ENCODE measurements around the gene CHST14.

Gene CHST14, protein sequence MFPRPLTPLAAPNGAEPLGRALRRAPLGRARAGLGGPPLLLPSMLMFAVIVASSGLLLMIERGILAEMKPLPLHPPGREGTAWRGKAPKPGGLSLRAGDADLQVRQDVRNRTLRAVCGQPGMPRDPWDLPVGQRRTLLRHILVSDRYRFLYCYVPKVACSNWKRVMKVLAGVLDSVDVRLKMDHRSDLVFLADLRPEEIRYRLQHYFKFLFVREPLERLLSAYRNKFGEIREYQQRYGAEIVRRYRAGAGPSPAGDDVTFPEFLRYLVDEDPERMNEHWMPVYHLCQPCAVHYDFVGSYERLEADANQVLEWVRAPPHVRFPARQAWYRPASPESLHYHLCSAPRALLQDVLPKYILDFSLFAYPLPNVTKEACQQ

DNA sequence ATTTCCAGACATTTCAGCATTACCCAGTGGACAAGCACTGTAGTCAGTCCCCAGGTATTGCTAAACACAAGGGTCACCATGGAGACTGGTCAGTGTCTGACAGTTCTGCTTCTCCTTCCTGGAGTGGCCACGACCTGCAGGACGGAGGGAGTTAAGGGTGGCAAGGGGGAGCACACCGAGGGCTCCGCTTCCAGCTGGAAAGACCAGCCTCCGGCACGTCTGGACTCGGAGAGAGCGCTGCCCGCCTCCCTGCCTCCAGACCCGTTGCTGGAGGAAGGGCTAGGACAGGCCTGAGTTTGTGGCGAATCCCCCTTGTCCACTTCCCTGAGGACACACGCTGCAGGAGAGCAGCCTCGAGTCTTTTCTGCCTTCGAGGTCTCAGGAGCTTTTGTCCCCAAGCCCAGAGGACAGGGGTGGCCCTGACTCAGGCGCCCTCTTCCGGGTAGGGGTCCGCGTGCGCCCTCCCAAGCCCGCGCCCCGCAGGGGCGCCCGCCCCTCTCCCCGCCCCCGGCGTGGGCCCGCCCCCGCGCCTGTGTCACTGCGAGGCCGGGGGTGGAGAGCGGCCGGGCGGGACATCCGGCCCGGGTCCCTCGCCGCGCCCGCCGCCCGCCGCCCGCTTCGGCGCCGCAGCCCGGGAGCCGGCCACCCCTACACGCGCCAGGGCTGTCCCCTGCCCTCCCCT lies at the start of gene CHST14:
CHST14 (plus strand) TSS at position 562 of the 682 bp plus-strand sequence. CDS start 230 bp downstream, outside the sequence.
- H3K9ac ChIP-seq (ENCODE audit: low read length): peak within 1 kb of the TSS; percentile 92
- H3K9me3 ChIP-seq (ENCODE audit: control insufficient read depth, low read length): no peaks in the 10 kb centered on the region
- H3K27me3 ChIP-seq (replicated peaks; ENCODE audit: control insufficient read depth, insufficient read depth, low read length): no peaks in the 10 kb centered on the region
- peak; percentile 80 for DNase-seq (ENCODE audit: low read depth)
- H3K36me3 ChIP-seq (ENCODE audit: control insufficient read depth, insufficient read depth, low read length, severe bottlenecking): peaks cover 15% of the 10 kb centered on the region
- peak within 1 kb of the TSS; percentile 85 for H3K4me3 ChIP-seq (ENCODE audit: low read length)
- peaks cover 25% of the 10 kb centered on the region for H3K4me1 ChIP-seq (ENCODE audit: control insufficient read depth, insufficient read depth, low read length)

DNA sequence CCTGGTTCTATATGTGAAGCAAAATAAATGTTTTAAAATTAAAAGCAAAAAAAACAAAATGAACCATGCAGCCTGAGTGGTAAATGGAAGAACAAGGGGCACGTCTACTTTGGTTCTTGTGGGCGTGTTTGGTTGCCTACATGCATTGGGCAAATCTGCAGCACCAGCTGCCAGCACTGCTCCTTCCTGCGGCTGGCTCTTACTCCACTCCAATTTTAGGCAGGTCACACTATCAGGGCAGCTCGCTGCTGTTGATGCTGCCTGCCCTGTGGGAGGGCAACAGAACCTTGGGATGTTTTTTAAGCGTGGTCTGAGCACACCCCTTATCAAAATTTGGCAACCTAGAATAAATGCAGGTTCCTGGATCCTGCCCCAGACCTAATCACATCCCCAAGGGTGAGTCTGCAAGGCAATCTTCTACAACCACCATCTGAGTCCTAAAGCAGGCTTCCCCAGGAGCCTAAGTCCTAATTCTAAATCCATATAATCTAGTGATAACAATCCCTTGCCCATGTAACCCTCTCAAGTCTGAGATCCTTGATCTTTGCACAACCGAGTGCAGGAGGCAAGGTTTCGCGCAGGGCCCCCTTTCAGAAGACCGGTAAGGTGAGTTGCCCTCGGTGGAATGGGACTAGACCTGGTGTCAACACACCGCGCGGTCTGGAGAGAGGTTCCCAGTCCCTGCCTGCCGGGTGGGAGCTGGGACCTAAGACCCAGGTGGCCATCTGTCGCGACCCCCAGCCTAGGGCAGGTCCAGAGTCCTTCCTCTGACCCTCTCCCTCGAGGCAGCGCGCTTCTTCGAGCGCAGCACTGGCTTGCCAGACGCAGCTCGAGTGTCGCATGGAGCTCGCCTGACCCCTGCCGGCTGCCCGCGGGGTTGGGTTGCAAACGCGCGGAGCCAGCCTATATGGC lies 49.3 kb upstream of the CHST14 start:
- Histone ChIP-seq H3K27me3 (replicated peaks; ENCODE audit: control insufficient read depth, insufficient read depth, low read length) (no peaks in the 10 kb centered on the region), H3K36me3 (ENCODE audit: control insufficient read depth, insufficient read depth, low read length, severe bottlenecking) (peaks cover 18% of the 10 kb centered on the region), H3K9me3 (ENCODE audit: control insufficient read depth, low read length) (no peaks in the 10 kb centered on the region), H3K9ac (ENCODE audit: low read length) (peak overlapping the region; percentile 53), H3K4me3 (ENCODE audit: low read length) (peak overlapping the region; percentile 29), H3K4me1 (ENCODE audit: control insufficient read depth, insufficient read depth, low read length) (peaks cover 18% of the 10 kb centered on the region)
- peak; percentile 86 for DNase-seq (ENCODE audit: low read depth)

DNA sequence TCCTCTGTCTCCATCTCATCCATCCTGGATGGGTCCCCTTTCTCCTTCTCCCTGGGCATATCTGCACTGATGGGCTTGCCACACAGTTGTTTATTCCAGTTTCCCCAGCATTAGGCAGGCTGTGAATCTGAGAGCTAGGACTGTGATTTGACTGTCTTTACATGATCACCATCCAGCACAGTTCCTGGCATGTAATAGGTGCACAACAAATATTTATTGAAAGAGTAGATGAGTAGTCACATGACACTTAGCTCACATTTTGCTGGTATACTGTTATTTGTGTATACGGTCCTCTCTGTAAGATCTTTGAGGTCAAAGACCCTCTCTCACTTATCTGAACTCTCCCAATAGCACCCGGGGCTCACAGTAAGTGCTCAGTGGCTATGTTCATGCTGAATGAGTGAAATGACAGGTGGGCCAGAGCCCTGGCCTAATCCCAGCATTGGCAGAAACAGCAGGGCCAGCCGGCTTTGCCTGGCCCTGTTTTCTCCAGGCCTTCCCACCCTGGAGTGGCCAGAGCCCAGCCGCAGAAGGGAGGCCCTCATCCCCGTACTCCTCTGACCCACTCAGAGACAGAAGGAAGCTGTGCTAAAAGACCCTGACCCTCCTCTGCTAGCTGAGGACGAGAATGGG lies 46.2 kb upstream of the CHST14 start:
- Histone ChIP-seq H3K4me3 (ENCODE audit: low read length) (no peak overlapping the region), H3K4me1 (ENCODE audit: control insufficient read depth, insufficient read depth, low read length) (peaks cover 18% of the 10 kb centered on the region), H3K9ac (ENCODE audit: low read length) (no peak overlapping the region), H3K36me3 (ENCODE audit: control insufficient read depth, insufficient read depth, low read length, severe bottlenecking) (no peaks in the 10 kb centered on the region), H3K9me3 (ENCODE audit: control insufficient read depth, low read length) (no peaks in the 10 kb centered on the region), H3K27me3 (replicated peaks; ENCODE audit: control insufficient read depth, insufficient read depth, low read length) (no peaks in the 10 kb centered on the region)
- DNase-seq (ENCODE audit: low read depth): no peak

DNA sequence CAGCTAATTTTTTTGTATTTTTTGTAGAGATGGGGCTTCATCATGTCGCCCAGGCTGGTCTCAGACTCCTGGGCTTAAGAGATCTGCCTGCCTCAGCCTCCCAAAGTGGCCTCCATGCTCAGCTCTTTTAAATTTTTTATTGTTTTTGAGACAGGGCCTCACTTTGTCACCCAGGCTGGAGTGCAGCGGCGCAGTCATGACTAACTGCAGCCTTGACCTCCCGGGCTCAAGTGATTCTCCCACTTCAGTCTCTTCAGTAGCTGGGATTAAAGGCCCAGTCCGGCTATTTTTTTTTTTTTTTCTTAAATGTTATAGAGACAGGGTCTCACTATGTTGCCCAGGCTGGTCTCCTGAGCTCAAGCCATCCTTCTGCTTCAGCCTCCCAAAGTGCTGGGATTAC lies 45.1 kb upstream of the CHST14 start:
- Histone ChIP-seq H3K4me1 (ENCODE audit: control insufficient read depth, insufficient read depth, low read length) (peaks cover 21% of the 10 kb centered on the region), H3K9ac (ENCODE audit: low read length) (no peak overlapping the region), H3K27me3 (replicated peaks; ENCODE audit: control insufficient read depth, insufficient read depth, low read length) (no peaks in the 10 kb centered on the region)

DNA sequence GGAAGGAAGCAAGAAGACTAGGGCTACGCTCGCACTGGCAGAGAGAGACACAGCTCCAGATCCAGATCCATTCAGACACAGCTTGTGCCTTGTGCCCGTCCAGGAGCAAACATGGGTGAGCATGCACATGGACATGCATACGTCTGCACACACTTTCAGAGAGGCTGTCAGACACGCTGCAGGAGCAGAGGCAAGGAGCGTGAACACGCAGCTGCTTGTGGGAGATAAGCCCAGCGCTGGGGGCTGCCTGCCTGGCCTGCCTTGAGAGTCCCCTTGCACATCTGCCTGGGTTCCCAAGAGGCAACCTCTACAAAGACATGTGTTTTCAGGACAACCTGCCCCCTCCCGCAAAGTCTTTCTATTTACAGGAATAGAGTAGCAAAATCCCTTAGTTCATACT lies 43.6 kb upstream of the CHST14 start:
- no peak for DNase-seq (ENCODE audit: low read depth)
- no peak overlapping the region for H3K4me3 ChIP-seq (ENCODE audit: low read length)
- H3K27me3 ChIP-seq (replicated peaks; ENCODE audit: control insufficient read depth, insufficient read depth, low read length): no peaks in the 10 kb centered on the region
- peaks cover 11% of the 10 kb centered on the region for H3K4me1 ChIP-seq (ENCODE audit: control insufficient read depth, insufficient read depth, low read length)
- no peaks in the 10 kb centered on the region for H3K9me3 ChIP-seq (ENCODE audit: control insufficient read depth, low read length)
- no peaks in the 10 kb centered on the region for H3K36me3 ChIP-seq (ENCODE audit: control insufficient read depth, insufficient read depth, low read length, severe bottlenecking)
- no peak overlapping the region for H3K9ac ChIP-seq (ENCODE audit: low read length)

More for the DNA sequence above, 45.1 kb upstream of the CHST14 start:
- no peak for DNase-seq (ENCODE audit: low read depth)
- H3K4me3 ChIP-seq (ENCODE audit: low read length): no peak overlapping the region
- no peaks in the 10 kb centered on the region for H3K36me3 ChIP-seq (ENCODE audit: control insufficient read depth, insufficient read depth, low read length, severe bottlenecking)
- H3K9me3 ChIP-seq (ENCODE audit: control insufficient read depth, low read length): no peaks in the 10 kb centered on the region

DNA sequence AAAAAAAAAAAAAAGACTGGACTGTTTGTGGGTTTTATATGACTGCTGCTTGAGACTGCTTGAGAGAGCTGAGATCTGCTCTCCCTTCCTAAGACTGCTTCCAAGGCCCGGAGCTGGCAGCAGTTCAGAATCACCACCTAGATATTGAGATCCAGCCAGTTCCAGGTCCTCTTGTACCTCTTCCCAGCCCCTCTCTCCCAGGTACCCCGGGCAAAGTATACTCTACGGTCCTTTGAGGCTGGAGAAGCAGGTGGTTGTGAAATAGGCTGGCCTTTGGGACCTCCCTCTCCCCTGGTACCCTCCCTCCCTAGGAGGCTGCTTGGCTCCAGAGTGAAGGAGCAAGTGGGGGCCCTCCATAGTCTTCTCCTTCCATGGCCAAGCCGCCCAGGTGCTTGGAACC lies 42.6 kb upstream of the CHST14 start:
- H3K9me3 ChIP-seq (ENCODE audit: control insufficient read depth, low read length): no peaks in the 10 kb centered on the region
- H3K4me3 ChIP-seq (ENCODE audit: low read length): no peak overlapping the region
- peaks cover 11% of the 10 kb centered on the region for H3K4me1 ChIP-seq (ENCODE audit: control insufficient read depth, insufficient read depth, low read length)
- H3K9ac ChIP-seq (ENCODE audit: low read length): no peak overlapping the region
- no peaks in the 10 kb centered on the region for H3K36me3 ChIP-seq (ENCODE audit: control insufficient read depth, insufficient read depth, low read length, severe bottlenecking)
- DNase-seq (ENCODE audit: low read depth): no peak
- no peaks in the 10 kb centered on the region for H3K27me3 ChIP-seq (replicated peaks; ENCODE audit: control insufficient read depth, insufficient read depth, low read length)

DNA sequence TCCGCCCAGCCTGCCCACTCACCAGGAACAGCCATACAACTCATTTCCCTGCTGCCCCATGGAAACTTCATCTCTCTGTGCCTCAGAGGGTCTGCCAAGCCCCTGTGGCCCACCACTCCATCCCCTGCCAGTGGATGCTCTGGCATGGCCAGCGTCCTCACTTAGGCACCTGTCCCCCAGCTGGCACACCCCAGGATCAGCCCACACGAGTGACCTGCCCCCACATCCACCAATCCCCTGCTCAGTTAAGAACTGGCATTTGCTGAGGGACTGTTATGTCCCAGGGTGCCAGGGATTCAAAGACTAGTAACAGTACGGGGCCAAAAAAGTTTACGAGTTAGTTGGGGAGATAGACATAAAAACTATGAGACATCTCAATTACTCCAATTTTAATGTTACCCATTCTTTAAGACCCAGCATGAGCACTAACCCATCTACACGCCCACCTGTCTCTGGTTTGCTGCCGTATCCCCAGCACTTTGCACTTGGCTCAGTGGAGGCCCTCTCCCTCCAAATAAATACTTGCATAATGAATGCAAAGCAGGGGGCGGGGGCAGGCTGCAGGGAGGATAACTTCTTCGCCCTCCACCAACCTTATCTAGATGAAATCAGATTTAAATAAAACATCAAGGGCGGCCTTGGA lies 41.6 kb upstream of the CHST14 start:
- H3K4me1 ChIP-seq (ENCODE audit: control insufficient read depth, insufficient read depth, low read length): peaks cover 11% of the 10 kb centered on the region
- no peaks in the 10 kb centered on the region for H3K27me3 ChIP-seq (replicated peaks; ENCODE audit: control insufficient read depth, insufficient read depth, low read length)
- no peak overlapping the region for H3K9ac ChIP-seq (ENCODE audit: low read length)
- H3K4me3 ChIP-seq (ENCODE audit: low read length): no peak overlapping the region
- DNase-seq (ENCODE audit: low read depth): no peak
- H3K9me3 ChIP-seq (ENCODE audit: control insufficient read depth, low read length): no peaks in the 10 kb centered on the region
- H3K36me3 ChIP-seq (ENCODE audit: control insufficient read depth, insufficient read depth, low read length, severe bottlenecking): no peaks in the 10 kb centered on the region

DNA sequence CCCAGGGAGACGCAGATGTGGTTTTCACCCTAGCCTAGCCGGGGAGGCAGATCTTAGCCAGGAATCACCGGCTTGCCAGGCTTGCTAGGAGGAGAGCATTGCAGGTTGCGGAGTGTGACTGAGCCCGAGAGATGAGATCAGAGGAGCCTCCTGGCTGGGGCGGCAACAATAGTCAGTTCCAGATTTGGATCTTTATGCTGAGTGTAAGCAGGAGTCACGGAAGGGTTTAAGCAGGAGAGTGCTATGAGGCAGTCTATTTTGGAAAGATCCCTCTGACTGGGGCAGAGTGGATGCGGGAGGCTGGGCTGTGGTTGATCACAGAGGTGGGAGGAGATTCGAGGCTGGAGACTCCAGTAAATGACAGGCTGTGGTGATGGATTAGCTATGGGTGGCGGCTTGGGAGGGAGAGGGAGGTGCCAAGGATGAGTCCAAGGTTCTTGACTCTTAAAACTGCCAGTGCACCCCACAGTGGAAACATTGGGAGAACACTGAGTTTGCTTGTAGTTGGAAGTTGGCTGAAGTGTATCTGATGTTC lies 40.4 kb upstream of the CHST14 start:
- H3K27me3 ChIP-seq (replicated peaks; ENCODE audit: control insufficient read depth, insufficient read depth, low read length): no peaks in the 10 kb centered on the region
- peak overlapping the region; percentile 24 for H3K4me3 ChIP-seq (ENCODE audit: low read length)
- H3K9me3 ChIP-seq (ENCODE audit: control insufficient read depth, low read length): no peaks in the 10 kb centered on the region
- peak; percentile 24 for DNase-seq (ENCODE audit: low read depth)
- H3K36me3 ChIP-seq (ENCODE audit: control insufficient read depth, insufficient read depth, low read length, severe bottlenecking): no peaks in the 10 kb centered on the region
- no peak overlapping the region for H3K9ac ChIP-seq (ENCODE audit: low read length)
- H3K4me1 ChIP-seq (ENCODE audit: control insufficient read depth, insufficient read depth, low read length): peaks cover 11% of the 10 kb centered on the region

DNA sequence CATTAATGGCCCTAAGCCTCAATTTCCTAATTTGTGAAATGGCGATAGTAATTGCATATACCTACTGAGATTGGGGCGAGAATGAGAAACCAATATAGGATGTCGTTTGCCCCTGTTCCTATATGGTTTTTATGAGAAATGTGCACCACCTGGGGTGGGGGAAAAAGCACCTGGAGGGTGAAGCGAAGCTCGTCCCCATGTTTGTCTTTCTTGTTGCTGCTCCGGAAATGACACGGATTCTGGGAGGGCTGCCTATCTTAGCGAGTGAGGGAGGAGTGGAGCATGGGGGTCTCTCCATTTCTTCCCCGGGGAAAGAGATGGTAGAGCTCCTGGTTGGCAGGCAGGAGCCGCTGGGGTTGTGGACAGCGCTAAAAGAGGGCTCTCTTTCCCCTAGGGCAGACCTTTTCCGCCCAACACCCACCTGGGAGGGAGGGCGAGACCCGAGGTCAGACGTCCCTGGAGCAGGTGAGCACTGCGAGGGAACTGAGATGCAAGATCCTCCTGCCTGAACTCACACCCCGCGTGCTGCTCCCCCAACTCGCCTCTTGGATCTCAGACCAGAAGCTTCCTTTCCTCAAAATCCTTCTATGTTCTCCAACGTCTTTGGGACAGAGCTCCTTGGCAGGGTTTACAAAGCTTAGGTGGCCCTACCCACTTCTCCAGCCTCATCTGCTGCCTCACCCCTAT lies 35.6 kb upstream of the CHST14 start:
- Histone ChIP-seq H3K9me3 (ENCODE audit: control insufficient read depth, low read length) (no peaks in the 10 kb centered on the region), H3K4me1 (ENCODE audit: control insufficient read depth, insufficient read depth, low read length) (peaks cover 27% of the 10 kb centered on the region), H3K27me3 (replicated peaks; ENCODE audit: control insufficient read depth, insufficient read depth, low read length) (peaks cover 29% of the 10 kb centered on the region), H3K4me3 (ENCODE audit: low read length) (no peak overlapping the region), H3K9ac (ENCODE audit: low read length) (no peak overlapping the region), H3K36me3 (ENCODE audit: control insufficient read depth, insufficient read depth, low read length, severe bottlenecking) (no peaks in the 10 kb centered on the region)
- DNase-seq (ENCODE audit: low read depth): no peak

DNA sequence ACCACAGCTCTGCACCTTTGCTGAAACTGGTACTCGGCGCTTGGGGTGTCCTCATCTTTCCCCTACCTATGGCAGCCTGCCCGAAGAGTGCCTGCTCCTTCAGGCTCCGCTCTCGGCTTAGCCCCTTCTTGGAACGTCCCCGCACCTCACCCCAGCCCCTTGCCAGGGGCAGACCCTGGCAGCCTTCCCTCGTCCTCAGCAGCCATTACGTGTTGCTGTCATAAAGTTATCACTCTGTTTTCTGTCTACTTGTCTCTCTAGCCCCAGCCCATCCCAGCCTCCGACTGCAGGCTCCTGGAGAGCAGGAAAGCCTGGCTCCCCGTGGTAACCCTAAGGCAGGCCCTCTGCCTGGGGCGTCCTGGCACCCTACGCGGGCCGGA lies 35.1 kb upstream of the CHST14 start:
- Histone ChIP-seq H3K4me3 (ENCODE audit: low read length) (no peak overlapping the region), H3K4me1 (ENCODE audit: control insufficient read depth, insufficient read depth, low read length) (peaks cover 21% of the 10 kb centered on the region), H3K36me3 (ENCODE audit: control insufficient read depth, insufficient read depth, low read length, severe bottlenecking) (no peaks in the 10 kb centered on the region), H3K9me3 (ENCODE audit: control insufficient read depth, low read length) (no peaks in the 10 kb centered on the region), H3K9ac (ENCODE audit: low read length) (no peak overlapping the region), H3K27me3 (replicated peaks; ENCODE audit: control insufficient read depth, insufficient read depth, low read length) (peaks cover 29% of the 10 kb centered on the region)
- DNase-seq (ENCODE audit: low read depth): peak; percentile 19
